GM12892 (cell line): ENCODE results near the gene CENPW.
A peak's percentile ranks its signal among the peaks of the same experiment; 100 is the strongest.

ENCODE experiments used
- POLR2A ChIP-seq: IDR thresholded peaks from 2 replicates; pipeline ENCODE4 v1.6.1; 2011; ENCODE audit warnings: low read depth, low read length, control low read depth
- TAF1 ChIP-seq: IDR thresholded peaks from 2 replicates; pipeline ENCODE4 v1.6.1; 2011; ENCODE audit warnings: low read depth, mild to moderate bottlenecking, control low read depth, low read length, borderline replicate concordance

GRCh38 chr6:126339796-126340609 lies at the start of gene CENPW:
- peak; percentile 51; the same call in 1 of the 2 replicates for TF ChIP-seq POLR2A
- TF ChIP-seq TAF1, result no peak
